Renal cortex interstitium (tissue), 11 donors: ENCODE measurements around the gene PDCD5. TPM values are rescaled to one million over a fixed set of nuclear protein-coding genes. Genes with fewer than 3 reads are reported as not detected.

Source experiments
- DNase-seq, 11 donors: peaks; one replicate each; pipeline ENCODE4 v3.0.0-alpha.2; 2013; ENCODE audit warnings: low read depth in 9 of 11, low spot score in 4 of 11; ENCODE audit errors: extremely low read depth in 1 of 11
- polyA plus RNA-seq, 3 donors: library from polyadenylated mRNA; unstranded; fragments of 120-200 nt; gene quantifications; one replicate each; pipeline ENCODE4 v1.2.1, GENCODE V29; 2013; ENCODE audit not compliant: insufficient read length in 3 of 3

PDCD5 gene
- polyA plus RNA-seq, 3 donors, result 111 to 136 (median 119) TPM

DNA sequence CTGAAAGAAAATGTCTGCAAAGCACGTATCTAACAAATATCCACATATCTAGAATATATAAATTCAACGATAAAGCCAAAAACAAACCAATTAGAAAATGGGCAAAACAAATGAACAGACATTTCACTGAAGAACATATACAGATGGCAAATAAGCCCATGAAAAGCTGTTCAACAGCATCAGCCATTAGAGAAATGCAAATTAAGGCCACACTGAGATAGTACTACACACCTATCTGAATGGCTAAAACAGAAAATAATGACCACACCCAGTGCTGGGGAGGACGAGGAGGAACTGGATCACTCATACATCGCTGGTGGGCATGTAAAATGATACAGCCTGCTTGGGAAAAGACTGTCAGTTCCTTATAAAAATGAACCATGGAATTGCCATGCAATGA, 32.0 kb downstream of the PDCD5 start:
- no peak for DNase-seq

- DNase-seq, result no peak
Measured at GRCh38 chr19:32614916-32615315, 33.9 kb downstream of the PDCD5 start.

- no peak for DNase-seq
Measured at GRCh38 chr19:32615569-32615968, 34.6 kb downstream of the PDCD5 start.

- DNase-seq, result no peak
Measured at GRCh38 chr19:32619051-32619685, 38.2 kb downstream of the PDCD5 start.

DNA sequence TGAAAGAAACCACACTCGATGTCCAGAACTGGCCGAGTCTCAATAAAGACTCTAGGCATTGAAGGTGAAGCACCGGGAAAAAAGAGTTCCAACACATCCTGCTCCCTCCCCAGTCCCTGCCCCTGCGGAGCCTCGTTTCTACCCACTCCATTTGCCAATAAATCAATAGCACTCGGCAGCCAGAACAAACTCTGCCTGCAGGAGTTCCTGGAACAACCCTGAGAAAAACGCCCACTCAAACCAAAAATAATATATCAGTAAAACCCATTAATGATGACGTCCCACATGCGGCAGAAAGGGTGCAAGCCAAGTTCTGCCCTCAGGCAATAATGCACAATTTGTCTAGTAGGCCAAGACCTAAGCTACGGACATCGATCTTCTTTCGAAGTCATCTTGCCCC, 41.0 kb downstream of the PDCD5 start:
- no peak for DNase-seq

- no peak for DNase-seq
Measured at GRCh38 chr19:32624410-32624809, 43.4 kb downstream of the PDCD5 start.

DNA sequence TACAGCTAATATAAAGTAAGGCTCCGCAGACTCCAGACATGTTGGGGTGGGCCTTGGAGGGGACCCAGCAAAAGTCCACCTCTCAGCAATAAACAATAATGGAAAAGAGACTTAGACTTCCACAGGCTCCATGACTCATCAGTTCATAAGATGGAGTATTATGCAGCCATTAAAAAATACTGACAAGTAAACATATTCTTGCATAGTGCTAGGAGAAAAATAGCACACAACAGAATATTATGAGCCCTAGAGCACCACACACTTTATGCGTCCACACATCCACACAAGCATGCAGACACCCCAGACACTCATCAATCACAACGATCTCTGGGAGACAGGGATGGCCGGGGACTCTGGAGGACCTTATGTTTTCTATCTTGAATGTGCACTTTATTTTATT, 46.0 kb downstream of the PDCD5 start:
- no peak for DNase-seq

GRCh38 chr19:32627714-32628270, 46.8 kb downstream of the PDCD5 start:
- DNase-seq, result no peak

DNA sequence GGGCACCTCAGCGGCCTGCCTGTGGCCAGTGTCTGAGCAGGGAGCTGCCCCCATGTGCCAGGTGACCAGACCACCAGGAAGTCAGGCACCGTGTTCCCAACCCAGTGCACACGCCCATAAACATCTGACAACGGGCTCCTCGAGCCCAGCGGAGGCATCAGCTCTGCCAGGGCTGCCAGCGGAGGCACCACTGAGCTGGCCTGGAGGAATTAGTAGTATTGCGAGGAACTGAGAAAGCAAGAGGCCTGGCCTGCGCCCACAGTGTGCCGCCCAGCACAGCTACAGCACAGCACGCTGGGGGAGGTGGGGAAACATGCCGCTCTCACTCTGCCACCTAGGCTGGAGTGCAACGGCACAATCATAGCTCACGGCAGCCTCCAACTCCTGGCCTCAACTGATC, 49.3 kb downstream of the PDCD5 start:
- no peak for DNase-seq

DNA sequence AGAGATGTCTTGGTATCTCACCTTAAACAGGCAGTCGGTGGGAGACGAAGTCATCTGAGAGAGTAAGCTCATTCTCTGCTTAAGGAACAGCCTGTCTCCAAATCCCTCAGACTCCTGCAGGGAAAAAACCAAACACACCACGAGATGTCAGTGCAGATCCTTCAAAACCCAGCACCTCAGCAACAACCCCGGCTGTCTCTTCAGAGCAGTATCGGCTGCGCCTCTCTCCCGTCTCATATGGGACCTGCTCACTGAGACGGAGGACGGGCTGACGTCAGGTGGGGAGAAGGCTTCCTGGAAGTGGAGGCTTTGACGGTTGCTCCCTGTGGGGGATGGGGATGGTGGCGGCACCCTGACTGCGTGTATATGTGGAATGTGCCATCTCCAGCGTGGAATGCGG, 50.4 kb downstream of the PDCD5 start:
- DNase-seq, result no peak

Other genes with a start within 250 kb of the PDCD5 start
- gene ZNF507, start 235.6 kb upstream of the PDCD5 start, polyA plus RNA-seq, result 10 to 100 TPM; 24.7 to 29.7 (median 28.1) TPM
- 10 to 100 TPM; 59.5 to 72.0 (median 70.0) TPM for gene DPY19L3, start 175.4 kb upstream of the PDCD5 start, polyA plus RNA-seq
- gene ANKRD27, start 94.0 kb downstream of the PDCD5 start, polyA plus RNA-seq, result 10 to 100 TPM; 18.6 to 22.3 (median 18.9) TPM
- gene RGS9BP, start 94.7 kb downstream of the PDCD5 start, polyA plus RNA-seq, result under 1 TPM; 0.29 to 0.55 (median 0.34) TPM
- 10 to 100 TPM; 11.2 to 12.5 (median 12.1) TPM for gene NUDT19, start 110.6 kb downstream of the PDCD5 start, polyA plus RNA-seq
- 1 to 10 TPM in 2 of 3 donors, under 1 TPM in 1; 0.88 to 4.0 (median 1.7) TPM for gene TDRD12, start 138.6 kb downstream of the PDCD5 start, polyA plus RNA-seq